NCI-H226 (cell line): ENCODE results near the gene MYL10.
A peak's percentile ranks its signal among the peaks of the same experiment; 100 is the strongest.

Experiments used
- DNase-seq: peaks from one replicate; pipeline ENCODE4 v3.0.0-alpha.2; 2015

MYL10 gene

GRCh38 chr7:101629171-101629570 is at the start of gene MYL10:
MYL10 (minus strand) TSS chr7:101629296; CDS start chr7:101629118, 178 bp downstream.
- no peak for DNase-seq

GRCh38 chr7:101678658-101679057 is 49.6 kb upstream of the MYL10 start:
- no peak for DNase-seq

- DNase-seq = no peak
These were observed 48.8 kb upstream of the MYL10 start for GRCh38 chr7:101677797-101678479.

DNA sequence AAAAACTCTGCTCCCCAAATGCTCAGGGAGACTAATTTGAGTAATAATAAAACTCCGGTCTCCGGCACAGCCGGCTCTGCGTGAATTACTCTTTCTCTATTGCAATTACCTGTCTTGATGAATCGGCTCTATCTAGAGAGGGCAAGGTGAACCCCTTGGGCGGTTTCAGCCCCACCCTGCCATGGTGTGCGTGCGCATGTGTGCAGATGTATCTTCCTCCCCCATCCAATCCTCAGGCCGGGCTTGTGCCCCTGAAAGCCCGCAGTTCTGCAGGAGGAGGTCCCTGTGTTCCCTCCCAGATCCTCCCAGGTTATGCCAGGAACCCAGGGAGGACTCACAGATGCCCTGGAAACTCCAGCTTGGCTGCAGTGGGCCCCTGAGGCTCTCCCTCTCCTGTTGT is 48.3 kb upstream of the MYL10 start:
- DNase-seq = no peak

GRCh38 chr7:101676956-101677355 is 47.9 kb upstream of the MYL10 start:
- DNase-seq = no peak

- DNase-seq = no peak
These were observed 47.0 kb upstream of the MYL10 start for GRCh38 chr7:101676062-101676598.

DNA sequence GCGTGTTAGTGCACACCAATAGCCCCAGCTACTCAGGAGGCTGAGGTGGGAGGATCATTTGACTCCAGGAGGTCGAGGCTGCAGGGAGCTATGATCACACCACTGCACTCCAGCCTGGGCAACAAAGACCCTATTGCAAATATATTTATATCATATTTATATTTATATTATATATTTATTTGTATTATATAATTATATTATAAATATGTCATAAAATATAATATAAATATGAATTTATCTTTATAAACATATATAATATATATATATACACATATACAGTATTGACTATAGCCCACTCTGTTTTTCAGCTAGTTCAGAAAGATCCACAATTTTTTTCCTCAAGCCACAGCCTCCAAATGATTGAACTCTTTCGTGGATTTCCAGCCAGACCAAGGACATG is 45.3 kb upstream of the MYL10 start:
- DNase-seq = no peak

- peak; percentile 37 for DNase-seq
These were observed 44.9 kb upstream of the MYL10 start for GRCh38 chr7:101673951-101674350.

DNA sequence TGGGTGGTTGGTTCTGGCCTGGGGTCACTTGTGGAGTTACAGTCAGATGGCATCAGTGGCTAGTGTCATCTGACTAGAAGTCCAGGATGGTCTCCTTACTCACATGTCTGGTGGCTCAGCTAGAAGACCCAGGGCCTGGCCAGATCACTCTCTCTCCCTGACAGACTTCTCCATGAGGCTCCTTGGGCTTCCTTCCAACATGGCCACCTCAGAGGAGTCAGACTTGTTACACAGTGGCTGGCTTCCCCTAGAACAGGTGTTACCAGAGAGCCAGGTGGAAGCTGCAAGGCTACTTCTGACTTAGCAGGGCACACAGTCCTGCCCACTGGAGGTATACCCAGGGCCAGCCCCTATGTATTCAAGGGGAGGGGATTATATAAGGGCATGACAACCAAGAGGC is 44.2 kb upstream of the MYL10 start:
- DNase-seq = no peak

DNA sequence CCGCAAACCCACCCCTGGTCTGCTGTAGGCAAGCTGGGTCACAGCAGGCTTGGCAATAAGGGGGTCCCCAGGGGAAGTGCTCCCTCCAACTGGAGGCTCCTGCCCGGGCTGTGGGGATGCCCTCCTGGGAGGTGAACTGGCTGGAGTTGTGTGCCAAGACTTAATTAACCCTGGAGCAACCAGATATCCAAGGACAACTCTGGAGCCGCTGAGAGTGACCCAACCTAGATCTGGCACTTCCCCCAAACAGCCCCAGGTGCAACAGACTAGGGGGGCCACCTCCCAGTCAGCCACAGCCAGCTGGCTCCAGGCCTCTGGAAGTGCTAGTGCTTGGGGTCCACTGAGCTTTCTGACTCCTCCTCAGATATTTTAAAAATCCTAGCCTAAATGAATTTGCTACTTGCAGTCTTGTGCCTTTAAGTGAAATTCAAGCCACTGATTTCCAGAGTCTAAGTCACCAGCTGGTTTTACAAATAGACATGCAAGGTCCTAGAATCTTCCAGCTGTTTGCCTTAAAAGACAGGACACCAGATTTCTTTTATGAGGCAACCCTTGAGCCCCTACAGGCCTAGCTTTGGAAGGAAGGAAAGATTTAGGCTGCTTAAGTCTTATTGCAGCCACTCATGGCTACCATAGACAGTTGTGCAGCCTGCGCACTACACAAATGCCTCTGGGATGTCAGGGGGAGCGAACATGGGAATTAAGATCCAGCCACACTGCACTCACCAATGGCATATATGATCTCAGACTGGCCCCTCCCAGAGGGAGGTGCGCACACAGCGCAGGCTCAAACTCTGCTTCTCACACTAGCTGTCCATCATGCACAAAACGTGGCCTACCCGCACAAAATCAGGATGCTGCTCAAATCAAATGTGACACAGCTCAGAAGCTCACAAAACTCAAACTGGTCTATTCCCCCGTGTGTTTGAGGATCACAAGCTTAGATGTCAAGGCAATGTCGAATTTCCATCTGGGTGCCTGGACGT is 42.6 kb upstream of the MYL10 start:
- DNase-seq = no peak

- no peak for DNase-seq
These were observed 40.2 kb upstream of the MYL10 start for GRCh38 chr7:101669307-101669706.

GRCh38 chr7:101668726-101669125 is 39.6 kb upstream of the MYL10 start:
- DNase-seq = no peak

DNA sequence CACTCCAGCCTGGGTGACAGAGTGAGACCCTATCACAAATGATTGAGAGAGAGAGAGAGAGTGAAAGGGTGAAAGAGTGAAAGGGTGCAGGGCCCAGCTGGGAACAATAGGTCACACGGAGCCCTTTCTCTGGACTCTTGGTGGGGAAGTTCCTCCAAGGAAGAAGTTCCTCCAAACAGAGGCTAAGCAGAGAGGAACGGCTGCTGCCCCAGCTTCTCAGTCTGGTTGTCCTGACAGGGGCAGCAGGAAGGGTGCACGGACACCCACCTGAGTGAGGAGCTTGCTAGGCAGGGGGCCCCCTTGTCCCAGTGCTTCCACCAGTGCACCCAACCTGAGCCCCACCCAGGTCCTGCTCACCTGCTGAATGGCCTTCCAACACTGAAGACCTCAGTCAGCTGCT is 38.8 kb upstream of the MYL10 start:
- DNase-seq = no peak

DNA sequence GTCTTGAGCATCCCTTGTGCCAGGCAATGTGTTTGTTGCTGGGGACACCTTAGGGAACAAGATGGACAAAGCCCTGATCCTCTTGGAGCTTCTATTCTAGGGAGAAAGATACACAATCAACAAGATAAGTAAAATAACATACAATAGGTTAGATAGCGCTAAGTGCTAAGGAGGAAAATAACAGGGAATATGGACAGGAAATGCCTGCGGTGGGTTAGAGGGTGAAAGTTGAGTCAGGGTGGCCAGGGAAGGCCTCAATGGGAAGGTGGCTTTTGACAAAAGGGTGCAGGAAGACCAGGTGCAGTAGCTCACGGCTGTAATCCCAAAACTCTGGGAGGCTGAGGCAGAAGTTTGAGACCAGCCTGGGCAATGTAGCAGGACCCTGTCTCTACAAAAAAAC is 38.3 kb upstream of the MYL10 start:
- DNase-seq = no peak

GRCh38 chr7:101666741-101667140 is 37.6 kb upstream of the MYL10 start:
- no peak for DNase-seq

DNA sequence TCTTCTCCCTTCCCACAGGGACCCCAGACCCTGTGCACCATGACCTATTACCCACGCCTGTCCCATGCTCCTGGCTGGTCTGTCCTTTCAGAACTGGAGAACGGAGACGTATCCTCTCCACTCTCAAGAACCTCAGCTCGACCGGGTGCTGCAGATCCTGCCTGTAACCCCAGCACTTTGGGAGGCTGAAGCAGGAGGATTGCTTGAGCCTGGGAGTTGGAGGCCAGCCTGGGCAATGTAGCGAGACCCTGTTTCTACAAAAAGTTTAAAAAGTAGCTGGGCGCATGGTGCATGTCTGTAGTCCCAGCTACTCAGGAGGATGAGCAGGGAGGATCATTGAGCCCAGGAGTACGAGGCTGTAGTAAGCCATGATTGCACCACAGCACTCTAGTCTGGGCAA is 37.2 kb upstream of the MYL10 start:
- no peak for DNase-seq

DNA sequence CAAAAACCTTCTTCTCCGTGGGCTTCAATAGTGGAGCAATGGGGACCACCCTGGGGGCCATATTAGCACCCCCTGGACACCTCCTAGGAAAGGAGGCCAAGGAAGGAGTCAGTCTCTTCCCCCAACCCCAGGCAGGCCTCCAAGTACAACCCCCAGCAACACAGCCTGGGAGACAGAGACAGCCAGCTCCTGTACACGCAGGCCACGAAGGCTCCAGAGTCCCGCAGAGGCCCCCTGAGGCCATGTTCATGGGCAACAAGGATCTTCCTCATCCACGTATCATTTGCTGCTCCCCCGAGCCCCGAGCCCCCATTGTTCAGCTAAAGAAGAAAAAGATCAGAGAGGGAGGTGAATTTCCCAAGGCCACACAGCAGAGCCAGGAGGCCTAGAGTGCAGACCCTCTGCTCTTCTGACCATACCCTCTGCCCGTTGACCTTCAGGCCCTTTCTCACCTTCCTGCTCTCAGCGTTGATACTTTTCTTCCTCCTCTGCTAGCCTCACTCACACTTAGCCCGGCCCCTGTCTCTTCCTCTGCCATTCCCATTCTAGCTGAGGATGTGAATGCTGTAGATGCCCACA is 35.9 kb upstream of the MYL10 start:
- no peak for DNase-seq

- DNase-seq = no peak
These were observed 35.3 kb upstream of the MYL10 start for GRCh38 chr7:101664436-101664835.

- no peak for DNase-seq
These were observed 34.7 kb upstream of the MYL10 start for GRCh38 chr7:101663747-101664146.

DNA sequence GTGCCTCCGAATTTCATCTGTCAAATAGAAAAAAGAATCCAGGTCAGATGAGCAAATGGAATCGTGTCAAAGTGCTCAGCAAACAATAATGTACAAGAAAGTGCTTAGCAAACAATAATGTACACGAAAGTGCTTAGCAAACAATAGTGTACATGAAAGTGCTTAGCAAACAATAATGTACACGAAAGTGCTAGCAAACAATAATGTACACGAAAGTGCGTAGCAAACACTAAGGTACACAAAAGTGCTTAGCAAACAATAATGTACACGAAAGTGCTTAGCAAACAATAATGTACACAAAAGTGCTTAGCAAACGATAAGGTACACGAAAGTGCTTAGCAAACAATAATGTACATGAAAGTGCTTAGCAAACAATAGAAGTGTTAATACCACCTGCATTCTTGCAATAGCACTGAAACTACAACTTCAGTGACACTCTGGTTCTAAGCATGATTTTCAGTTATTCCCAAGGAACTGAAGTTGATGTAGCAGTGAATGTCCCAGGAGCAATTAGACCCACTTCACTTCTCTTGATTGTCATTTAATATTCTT is 33.4 kb upstream of the MYL10 start:
- no peak for DNase-seq

- DNase-seq = no peak
These were observed 30.6 kb upstream of the MYL10 start for GRCh38 chr7:101659706-101660105.

DNA sequence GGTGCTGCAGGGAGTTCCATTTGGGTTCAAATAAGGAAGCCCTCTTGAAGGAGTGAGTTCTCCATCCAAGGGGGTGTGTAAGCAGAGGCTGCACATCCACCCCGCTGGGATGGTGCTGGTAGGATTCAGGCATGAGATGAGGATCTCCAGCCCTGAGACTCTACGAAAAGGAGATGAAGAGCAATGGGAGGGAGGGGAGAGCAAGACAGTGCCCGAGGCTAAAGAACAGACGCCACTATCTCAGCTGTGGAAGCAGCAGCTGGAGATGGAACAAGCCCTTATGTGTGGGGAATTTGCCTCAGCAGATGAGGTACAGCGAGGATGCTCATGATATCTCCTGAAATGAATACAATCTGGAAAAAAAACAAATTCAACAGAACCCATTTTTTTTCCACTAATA is 28.1 kb upstream of the MYL10 start:
- no peak for DNase-seq

DNA sequence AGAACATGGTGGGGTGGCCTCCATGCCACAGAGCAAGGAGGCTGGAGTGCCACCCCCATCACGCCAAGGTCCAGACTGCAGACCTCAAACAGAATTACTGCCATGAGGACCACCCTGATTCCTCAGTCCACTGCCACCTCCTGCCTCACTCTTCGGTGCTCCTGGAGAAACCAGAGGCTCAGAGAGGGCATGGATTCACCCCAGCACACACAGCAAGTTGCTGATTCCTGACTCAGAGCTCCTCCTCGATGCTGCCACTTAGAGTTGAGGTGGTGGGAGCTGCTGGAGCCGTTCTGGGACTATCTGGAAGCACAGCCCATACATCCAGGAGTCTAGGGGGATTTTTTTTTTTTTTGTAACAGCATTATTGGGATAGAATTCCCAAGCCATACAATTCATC is 22.0 kb upstream of the MYL10 start:
- no peak for DNase-seq
